NCI-H526 (cell line): ENCODE measurements around the gene MPRIP.

ENCODE experiments used
- DNase-seq, 2 experiments: peaks; one replicate each; lab custom pipeline; 2025; lab: John Stamatoyannopoulos, UW

The MPRIP gene

DNA sequence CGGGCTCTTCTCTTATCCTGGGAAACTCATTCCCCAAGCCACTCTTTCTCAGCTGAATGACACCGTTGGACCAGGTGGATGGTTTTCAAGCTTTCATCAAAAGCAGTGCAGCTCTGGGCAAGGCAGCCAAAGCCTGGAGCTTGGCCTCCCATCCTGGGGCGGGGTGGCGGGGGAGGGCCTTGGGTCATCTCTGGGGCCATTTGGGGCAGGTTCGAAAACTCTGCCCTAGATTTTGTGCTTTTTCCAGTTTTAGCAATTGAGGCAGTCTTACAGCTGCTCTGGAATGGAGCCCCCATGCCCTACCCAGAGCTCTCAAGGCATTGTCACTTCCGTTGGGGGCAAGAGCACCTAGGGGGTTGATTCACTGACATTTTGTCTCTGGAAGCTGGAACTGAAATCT lies 9.1 kb downstream of the MPRIP start:
- DNase-seq: no peak

DNA sequence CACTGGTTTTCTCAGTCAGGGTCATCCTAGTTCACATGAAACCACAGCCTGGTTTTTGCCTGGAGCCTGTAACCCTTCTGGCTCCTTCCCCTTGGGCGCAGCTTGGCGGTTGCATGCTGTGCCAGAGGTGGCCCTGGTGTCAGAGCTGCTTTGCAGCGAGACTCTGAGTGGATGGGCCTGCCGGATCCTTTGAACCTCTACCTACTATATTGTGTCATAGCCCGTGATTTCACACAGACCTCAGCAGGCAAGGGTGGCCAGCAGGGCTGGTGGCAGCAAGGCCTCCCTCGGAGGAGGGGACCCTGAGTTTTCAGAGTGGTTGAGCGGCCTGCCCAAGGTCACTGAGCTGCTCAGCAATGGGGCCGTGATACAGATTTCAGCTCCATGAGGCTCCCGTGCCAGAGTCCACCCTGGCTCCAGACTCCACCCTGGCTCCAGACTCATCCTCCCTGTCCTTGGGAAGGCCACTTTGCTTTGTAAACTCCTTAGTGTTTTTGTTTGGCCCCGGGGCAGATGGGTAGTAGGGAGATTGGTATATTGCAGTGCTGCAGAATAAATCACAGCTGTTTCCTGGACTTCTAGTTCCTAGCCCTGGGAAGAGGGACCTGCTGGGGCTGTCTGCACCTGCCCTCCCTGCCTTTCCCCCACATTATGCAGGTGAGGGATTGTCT lies 9.7 kb downstream of the MPRIP start:
- no peak for DNase-seq

DNA sequence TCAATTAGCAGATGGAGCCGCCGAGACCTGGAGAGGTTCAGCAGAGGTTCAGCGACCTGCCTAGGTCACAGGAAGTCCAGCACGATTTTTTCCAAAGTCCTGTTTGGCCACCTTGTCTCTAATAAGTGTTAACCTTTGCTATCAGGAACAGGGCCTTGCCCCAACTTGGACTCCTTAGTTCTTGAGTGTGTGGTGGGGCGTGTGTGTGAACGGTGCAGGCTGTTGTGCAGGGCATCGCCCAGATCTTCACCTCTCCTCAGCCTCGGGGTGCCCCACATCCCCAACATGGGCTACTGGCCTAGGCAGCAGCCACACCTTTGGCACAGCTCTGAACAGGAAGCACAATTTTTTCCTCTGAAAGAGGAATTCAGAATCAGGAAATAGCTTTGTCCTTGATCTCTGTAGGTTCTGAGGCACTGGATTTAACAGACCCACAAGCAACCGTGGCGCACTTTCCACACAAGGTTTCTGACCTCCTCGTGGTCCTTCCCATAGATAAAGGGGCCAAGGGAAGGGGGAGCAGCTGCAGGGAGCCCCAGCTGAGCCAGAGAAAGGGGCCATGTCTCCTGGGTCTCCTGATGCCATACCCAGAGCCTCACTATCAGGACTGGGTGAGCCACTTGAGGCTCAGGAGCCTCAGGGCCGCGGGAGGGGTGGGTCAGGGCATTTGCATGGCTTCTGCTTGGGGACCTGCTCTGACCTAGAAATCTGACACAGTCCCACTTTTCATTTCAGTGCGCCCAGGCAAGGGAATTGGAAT lies 10.4 kb downstream of the MPRIP start:
- no peak for DNase-seq

DNA sequence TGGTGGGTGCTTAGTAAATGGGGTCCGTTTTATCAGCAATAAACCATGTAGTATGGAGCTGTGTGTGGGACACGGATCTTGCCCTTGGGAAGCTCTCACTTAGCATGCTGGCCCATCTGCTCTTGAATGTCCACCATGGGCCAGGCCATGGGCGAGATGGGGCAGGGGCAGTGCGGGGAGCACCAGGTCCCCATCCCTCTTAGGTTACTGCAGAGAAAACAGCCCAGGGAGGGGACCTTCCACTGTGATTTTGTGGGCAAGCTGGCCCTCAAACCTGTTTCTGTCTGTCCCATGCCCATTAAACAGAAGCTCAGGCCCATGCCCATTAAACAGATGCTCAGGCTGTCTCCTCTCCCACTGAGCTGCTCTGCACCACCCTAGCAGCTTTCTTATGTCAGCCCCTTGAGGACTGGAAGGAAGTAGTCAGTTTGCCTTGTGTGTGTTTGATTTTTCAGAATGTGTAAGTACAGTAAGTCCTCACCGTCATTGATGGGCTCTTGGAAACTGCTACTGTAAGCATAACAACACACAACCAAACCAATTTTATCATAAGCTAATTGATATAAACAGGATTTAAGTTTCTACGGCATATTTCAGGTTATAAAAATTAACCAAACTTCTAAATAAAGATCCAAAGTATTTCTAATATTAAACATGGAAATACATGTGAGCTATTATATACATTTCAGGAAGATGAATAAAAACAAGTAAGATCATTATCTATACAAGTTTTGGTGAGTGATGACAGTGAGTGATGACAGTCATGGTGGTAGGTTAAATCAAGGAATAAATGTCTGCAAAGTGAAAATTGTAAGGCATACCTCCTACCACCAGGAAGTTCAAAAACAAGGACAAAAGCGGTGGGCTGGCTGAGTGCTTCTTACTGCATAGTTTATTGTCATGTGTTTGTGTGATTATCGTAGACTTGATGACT lies 11.5 kb downstream of the MPRIP start:
- DNase-seq: no peak

DNA sequence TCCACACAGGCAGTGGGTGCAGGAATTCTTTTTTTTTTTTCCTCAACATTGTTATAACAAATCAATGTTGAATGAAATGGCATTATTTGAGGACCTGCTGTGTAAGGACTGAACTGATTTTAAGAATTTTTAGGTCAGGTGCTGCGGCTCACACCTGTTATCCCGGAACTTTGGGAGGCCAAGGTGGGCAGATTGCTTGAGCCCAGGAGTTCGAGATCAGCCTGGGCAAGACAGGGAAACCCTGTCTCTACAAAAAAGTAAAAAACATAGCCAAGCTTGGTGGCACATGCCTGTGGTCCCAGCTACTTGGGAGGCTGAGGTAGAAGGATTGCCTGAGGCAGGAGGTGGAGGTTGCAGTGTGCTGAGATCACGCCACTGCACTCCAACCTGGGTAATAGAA lies 12.4 kb downstream of the MPRIP start:
- DNase-seq: no peak

DNA sequence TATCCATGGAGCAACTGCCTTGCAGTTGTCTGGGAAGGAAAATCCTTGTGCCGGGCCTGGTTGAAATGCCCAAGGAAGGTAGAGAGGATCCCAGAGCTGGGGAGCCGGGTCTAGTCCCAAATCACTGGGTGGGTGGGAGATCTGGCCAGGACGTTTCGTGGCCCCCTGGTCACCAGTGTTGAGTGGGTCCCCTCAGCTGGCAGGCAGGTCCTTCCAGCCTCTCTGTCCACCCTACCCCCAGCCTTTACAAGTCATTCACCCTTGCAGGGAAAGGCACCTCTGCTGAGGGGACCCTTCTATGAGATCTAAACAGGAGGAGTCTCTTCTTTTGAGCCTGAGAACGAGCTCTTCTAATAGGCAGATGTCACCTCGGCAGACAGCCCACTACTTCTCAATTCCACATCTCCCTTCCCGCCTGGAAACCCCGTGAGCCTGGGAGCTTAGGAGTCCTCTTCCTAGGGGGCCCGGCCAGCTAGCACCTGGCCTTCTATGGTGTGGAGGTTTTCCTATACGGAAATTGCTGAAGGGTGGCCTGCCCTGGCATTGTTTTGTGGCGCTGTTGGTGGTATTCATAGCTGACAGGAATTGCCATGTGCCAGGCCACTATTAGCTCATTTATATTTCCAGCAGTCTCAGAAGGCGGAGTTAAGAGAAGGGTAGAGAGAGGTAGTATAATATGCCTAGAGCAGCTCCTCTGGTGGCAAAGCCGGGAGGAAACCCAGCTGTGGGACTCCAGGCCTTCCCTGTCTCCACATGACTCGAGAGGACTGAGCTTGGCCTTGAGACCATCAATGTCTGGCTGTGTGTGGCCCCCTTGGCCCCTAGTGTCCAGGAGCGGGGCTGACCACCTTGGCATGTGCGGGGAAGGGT lies 13.3 kb downstream of the MPRIP start:
- DNase-seq: no peak

DNA sequence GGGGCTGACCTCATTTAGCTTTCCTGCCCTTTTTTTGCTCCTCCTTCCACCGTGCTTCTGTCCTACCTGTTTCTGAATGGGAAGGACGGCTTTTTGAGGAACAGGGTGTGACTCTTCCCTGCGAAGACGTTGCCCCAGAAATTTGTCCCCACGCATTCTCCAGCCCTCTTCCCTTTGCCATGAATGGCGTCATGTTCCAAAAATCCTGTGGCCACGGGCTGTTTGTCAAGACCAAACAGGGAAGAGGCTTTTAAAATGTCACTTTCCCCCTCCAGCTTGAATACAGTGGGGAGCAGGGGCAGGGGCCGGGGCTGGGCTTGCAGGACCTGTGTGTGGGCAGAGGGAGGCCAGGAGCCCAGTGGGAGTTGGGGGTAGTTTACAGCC lies 13.9 kb downstream of the MPRIP start:
- DNase-seq: no peak

DNA sequence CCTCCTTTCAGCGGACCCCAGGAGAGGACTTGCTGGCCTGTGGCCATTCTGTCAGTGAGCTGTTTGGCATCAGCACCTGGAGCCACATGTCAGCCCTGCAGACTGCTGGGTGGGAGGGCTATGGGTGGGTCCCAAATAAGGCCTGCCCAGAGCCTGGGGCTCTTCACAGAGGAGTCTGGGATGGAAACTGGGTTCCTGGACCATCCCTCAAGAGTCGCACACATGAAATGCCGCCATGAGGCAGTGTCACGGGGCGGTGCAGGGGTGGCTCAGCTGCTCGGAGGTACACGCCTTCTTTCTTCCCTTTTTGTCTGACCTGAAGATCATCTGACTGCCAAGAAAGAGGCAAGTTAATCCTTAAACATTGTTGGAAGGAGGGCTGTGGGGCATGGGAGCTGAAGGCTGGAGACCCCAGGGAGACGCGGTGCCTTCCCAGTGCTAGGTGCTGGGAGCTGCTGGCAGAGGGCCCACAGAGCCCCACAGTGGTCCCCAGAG lies 14.8 kb downstream of the MPRIP start:
- DNase-seq: no peak

DNA sequence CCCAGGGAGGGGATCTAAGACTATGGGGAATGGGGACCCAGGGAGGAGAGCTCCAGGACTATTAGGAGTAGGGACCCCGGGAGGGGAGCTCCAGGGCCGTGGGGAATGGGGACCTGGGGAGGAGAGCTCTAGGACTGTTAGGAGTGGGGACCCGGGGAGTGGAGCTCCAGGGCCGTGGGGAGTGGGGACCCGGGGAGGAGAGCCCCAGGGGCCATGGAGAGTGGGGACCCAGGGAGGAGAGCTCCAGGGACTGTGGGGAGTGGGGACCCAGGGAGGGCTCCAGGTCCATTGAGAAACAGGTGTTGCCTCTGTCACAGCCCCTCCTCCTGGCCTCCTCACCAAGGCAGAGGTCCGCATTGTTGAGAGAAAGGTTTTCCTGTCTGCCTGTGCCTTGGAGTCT lies 16.0 kb downstream of the MPRIP start:
- no peak for DNase-seq

DNA sequence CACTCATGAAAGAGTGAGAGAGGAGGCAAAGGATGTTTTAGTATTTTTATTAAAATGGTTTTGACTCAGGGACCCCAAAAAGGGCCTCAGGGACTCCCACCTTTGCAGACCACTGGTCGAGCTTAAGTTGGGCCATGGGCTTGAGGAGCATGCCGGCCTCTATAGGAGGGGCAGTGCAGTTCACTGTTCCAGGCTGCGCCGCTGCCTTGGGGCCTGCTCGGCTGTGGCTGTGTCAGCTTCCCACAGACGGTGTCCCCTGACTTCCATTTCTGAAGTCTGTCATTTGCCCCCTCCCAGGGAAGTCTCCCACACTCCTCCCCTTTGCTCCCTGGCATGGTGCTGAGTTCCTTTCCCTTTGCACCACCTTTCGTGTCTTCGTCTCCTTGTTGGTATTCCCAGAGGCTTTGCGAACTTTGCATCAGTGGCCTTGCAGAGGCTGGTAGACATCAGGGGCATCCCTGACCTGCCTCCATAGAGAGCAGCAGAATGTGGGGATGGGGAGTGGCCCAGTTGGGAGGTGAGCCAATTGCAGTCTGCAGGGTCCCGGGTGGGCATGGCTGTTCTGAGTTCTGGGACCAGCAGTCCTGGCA lies 17.1 kb downstream of the MPRIP start:
- DNase-seq: no peak

DNA sequence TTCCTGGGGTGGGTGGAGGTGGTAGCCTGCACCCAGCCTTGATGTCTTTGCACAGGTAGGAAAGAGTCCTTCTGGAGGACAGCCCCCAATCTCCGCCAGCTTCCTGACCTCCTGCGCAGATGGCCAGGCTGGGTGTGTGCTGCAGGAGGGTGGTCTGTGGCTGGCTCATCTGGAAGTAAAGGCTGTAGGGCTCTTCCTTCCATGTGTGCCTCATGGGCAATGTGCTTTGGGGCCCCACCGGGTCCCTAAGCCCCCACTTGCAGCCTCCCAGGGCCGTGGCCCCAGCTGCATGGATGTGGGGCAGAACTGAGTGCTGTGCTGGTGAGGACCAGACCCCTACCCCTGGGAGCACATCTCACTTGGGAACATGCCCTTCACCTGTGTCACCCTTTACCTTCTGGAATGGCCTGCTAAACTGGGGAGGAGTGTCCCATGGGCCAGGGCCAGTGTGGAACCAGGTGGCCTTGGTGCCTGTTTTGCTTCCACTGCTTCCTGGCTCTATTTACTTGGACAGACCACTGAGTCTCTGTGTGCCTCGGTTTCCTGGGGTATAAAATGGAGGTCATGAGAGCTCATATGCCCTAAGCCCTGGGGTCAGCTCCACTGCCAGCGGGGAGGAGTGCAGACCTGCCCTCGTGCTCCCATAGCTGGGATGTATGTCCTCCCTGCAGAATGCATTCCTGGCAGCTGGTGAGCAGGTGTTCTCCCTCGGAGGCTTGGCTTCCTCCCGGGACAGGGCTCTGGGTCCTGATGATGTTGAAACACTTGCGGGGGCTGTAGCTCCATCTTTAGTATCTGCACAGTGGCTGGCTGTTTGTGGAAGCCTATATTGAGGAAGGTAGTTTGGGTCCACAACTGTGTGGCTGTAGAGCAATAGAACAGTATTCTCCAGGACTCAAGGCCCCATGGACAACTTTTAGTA lies 18.0 kb downstream of the MPRIP start:
- DNase-seq: no peak

DNA sequence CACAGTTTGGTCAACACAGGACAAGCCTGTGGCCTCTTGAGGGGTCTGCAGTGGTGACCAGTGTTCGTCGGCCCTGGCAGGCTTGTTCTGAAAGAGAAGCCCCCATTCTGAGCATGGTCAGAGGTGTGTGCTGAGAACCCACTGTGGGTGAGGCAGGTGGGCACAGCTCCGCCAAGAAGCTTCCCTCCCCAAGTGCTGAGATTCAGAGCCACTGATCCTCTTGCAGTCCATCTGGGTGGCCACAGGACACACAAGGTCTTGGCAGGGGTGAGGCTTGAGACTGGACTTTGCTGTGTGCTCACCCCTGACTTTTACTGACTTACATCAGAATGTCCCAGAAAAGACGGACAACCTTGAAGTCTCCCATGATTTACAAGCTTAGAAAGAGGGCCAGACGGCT lies 18.7 kb downstream of the MPRIP start:
- DNase-seq: no peak

DNA sequence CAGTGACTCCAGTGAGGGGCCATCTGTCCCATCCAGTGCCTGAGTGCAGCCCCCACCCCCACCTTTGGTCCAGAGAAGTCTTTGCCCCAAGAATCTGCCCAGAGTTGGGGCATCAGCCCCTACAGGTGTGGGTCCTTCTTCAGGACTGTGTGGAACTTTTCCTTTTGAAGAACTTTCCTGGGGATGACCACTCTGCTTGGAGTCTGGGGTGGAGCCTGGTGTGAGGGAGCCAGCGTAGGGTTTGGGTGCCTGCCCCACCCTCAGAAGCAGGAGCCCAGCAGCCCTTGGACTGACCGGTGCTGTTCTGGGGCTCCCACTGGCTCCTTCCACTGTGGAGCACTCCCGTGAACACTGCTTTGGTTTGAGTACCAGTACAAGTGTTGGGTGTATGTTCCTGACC lies 19.3 kb downstream of the MPRIP start:
- DNase-seq: no peak

DNA sequence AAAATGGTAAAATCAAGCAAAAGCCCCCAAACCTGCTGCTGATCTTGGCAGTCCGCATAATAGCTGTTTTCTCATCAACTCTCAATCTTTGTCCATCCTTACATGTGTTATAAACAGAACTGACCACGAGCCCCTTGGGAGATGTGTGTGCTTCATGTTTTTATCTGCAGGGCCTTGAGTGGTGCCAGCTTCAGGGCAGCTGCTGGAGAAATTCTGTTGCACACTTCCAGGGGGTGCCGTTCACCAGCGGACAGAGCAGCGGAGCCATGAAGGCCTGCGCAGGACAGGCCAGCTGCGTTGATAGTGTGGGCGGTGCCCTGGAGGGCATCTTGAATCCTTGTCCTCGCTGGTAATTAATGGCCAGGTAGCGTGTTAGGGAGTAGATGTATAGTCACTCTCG lies 20.1 kb downstream of the MPRIP start:
- no peak for DNase-seq

DNA sequence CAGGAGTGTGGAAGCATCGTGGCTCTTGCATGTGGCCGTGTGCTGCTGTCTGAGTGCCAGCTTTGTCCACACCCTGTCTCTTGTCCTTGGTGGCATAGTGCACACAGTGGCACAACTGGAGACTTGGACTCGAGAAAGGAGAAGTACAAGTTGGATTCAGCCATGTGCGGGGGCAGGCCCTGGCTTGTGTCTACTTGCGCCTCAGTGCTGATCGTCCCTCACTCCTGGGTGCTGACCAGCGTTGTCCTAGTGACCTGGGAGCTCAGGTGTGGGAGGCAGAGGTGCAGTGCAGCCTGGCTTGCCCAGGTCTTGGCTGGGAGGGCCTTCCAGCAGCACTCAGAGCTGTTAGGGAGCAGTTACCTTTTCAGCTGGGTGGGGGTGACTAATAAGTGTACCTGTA lies 20.6 kb downstream of the MPRIP start:
- no peak for DNase-seq

DNA sequence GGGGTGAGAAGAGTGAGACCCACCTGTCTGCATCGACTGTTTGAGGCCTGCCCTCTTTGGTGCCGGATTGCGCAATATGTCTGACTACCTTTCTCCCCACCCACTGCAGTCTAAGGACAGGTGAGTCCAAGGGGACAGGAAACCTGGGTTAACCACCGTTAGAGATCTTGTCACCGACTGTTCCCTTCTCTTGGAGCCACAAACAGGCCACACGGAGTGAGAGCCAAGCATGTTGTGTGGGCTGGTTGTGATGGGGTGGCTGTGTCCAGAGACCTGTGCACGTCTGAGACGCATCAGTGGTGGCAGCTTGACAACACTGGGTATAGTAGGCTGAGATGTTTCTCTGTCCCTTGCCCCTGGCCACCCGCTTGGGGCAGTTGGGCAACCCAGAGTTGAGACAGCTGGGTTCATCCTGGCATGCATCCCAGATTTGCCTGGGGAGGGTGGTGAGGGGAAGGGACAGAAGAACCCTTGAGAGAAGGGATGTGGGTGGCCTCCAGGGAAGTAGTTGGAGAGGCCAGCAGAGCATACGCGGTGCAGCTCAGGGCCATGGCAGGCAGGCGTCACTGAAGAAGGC lies 21.4 kb downstream of the MPRIP start:
- DNase-seq: no peak

DNA sequence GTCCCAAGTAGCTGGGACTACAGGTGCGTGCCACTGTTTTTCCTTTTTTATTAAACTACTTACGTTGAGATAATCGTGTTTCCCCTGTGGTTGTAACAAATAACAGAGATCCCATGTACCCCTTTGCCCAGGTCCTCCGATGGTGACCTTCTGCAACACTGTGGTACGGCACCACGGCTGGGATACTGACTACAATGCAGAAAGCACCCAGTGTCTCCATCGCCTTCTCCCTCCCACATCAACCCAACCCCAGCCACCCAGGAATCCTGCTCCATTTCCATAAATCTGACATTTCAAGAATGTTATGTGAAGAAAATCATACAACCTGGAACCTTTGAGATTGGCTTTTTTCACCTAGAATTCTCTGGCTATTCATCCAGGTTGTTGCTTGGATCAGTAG lies 22.1 kb downstream of the MPRIP start:
- DNase-seq: no peak

DNA sequence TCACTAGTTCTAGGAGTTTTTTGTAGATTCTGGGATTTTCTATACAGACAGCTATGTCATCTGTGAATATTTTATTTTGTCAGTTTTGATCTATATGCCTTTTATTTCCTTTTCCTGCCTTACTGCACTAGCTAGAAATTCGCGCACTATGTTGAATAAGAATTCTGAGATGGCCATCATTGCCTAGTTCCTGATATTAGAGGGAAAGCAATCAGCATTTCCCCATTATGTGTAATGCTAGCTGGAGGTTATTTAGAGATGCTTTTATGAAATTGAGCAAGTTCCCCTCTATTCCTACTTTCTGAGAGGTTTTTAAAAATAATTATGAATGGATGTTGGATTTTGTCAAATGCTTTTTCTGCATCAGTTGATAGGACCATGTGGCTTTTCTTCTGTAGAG lies 23.8 kb downstream of the MPRIP start:
- DNase-seq: no peak

DNA sequence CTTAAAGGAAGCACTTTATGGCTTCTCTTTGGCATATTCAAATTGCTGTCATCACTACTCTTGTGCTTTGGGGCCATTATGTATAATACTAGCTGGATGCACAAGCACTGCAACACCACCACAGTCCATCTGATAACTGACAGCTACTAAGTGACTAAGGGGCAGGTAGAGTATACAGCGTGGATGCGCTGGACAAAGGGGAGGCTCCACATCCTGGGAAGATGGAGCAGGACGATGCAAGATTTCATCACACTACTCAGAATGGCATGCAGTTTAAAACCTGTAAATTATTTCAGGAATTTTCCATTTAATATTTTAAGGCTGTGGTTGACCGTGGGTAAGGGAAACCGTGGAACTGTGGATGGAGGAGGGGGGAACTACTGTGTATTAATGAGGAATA lies 25.0 kb downstream of the MPRIP start:
- DNase-seq: no peak

DNA sequence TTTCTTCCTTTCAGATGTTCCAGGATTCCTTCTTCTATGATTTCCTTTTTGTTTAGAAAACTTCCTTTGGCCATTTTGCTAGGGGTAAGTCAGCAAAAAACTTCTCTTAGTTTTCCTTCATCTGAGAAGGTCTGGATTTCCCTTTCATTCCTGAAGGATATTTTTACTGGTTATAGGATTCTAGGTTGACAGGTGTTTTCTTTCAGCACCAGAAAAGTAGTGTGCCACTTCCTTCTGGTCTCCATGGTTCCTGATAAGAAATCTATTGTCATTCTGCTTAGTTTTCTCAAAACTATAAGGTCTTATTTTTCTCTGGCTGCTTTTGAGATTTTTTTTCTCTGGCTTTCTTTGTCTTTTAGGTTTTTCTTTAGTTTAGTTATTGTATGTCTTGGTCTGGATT lies 27.6 kb downstream of the MPRIP start:
- DNase-seq: no peak
